COR-L47 (cell line): ENCODE results near the gene RAI1.

Source experiments
- DNase-seq: peaks from one replicate; lab custom pipeline; 2025; lab: John Stamatoyannopoulos, UW

Gene RAI1

DNA sequence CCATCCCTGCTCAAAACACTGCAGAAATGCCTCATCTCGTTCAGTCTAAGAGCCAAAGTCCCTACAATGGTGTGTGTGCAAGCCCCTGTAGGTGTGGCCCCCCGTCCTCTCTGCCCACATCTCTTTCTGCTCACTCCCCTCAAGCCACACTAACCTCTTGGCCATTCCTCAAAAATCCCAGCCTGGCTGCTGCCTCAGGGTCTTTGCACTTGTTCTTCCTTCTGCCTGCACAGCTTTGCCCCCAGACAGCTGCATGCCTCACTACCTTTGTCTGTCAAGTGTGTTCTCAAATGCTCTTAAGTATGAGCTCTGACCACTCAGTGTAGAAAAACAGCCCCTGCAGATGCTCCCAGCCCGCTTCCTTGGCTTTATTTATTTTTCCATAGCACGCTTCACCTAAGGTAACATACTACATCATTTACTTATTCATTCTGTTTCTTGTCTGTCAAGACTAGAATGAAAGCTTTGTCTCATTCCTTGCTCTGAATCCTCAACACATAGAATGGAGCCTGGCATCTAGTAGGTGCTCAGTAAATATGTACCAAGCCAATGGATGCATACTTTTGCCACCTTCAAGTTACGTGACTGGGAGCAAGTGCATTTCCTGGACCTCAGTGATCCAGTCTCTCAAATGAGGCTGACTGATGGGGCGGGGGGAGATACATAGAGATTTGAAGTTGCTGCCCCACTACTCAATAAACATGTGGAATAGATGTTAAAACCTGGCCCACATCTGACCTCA lies 38.1 kb downstream of the RAI1 start:
- no peak for DNase-seq

DNA sequence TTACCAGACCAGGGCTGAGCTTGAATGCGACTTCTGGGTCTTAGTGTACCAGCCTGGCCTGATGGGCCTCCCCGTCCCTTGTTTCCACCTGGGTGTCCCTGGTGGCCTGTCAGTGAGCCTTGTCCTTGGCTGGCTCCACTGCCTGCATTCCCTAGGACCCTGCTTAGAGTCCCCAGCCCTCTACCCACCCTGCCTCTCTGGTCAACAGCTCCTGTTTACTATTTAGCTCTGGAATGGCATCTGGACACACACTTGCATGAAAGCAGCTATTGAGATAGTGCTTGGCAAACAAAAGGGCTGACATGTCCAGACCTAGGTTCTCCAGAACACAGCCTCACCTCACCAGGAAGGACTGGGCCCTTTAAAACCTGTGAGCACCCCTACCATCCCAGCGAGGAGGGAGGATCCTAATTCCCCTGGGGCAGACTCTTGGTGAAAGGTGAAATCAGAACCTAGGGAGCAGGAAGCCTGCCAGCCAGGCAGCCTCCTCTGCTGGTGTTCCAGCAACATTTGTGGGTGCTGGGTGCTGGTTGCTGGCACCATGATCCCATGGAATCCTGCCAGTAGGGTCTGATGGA lies 38.8 kb downstream of the RAI1 start:
- no peak for DNase-seq

DNA sequence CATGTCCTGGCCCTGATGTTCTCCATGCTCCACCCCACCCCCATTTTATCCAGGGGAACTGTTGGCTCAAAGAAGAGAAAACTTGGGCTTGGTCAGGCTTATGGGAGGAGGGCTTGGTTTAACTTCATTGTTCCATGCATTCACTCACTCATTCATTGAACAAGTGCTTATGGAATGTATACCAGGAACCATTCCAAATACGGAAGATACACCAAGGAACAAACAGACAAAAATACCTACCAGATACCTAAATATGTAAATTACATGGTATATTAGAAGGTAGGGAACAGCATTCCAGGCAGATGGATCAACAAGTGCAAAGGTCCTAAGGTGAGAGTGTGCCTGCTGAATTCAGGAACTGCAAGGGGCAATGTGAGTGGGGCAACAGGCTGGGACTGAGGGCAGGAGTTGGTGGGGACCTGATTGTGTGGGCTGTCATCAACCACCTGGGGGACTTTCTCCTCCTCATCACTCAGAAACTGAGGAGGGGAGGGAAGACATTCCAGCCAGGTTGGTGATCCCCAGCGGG lies 39.9 kb downstream of the RAI1 start:
- DNase-seq, result no peak

DNA sequence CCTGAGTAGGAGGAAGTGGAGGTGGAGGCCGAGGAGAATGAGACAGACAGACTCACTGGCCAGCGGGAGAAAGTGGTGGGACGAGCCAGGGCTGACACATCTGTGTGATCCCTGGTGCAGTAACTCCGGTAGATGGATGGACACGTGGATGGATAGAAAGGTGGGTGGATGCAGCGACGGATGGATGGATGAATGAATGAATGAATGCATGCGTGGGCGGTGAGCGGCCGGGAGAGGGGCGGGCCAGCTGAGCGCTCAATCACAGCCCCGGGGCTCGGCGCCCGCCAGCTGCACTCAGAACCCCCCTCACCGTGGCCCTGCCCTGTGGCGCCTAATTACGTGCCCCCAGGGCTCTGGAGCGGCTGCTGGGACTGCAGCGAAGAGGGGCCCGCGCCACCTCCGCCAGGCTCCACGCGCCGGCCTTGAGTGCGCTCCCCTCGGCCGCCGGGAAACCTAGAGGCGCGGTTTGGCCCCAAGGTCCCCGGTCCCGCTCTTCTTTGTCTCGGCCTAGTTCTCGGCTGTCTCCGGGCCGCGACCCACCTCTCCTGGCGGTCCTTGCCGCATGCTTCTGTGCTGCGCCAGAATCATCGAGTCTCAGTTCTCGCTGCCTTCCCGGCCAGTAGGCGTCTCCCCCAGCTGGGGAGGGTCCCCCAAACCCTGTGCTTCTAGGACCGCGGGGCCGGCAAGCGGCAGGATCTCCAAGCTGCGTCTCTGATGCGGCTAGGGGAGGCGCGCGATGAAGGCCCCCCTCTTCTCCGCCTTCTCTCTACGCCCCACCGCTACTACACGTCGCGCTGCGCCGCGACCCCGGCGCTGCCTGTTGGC lies 41.0 kb downstream of the RAI1 start:
- no peak for DNase-seq

DNA sequence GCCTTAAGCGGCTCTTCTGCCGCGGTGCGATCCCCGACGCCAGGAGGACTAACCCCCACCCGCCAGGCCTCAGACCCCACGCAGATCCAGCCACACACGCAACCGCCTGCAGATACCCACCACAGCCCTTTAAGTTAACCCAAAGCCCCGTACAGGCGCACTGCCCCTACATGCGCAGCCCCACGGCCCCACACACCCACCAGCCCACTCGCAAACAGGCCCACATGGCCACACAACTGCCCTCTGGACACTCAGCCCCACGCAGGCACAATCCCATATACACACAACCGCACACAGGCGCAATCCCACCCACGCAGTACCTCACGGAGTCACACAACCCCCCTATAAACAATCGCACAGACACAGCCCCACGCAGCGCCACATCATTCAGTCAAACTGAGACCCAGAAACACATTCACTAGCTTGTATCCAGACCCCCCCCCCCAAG lies 41.7 kb downstream of the RAI1 start:
- no peak for DNase-seq

DNA sequence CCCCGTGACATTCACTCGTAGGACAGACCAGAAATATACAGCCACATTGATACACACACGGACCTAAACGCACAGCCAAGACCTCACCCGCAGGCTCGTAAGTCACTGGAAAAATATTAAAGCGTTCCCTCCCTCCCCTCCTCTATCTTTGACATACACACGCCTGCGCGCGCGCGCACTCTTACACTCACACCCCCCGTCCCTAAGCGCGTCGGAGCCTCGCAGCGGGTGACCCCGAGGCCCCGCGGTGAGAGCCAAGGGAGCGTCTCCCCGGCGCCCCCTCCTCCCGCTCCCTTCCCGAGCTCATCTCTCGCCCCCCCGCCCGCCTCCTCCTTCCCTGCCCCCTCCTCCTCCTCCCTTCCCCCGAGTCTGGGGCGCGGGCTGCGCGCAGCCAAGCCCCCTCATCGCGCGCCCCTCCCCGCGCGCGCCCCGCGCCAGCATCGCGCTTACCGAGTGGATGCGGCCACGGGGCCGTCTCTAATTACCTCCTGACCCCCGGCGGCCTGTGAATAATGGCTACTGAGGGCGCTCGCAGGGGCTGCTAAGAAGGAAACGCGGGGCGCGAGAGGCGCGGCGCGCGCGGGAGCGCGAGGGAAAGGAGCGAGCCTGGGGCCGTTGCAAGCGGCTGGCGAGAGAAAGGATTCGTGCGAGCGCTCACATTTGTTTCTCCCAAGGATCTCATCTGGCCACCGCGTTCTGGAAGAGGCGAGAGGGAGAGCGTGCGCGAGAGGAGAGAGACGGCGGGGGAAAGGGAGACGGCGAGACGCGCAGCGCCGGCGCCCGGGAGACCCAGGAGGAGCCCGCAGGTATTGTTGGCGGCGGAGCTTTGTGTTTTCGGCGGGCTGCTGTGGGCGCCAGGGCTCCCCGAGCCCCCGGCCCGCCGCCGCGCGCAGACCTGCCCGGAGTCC lies 42.4 kb downstream of the RAI1 start:
- DNase-seq, result peak; percentile 67

DNA sequence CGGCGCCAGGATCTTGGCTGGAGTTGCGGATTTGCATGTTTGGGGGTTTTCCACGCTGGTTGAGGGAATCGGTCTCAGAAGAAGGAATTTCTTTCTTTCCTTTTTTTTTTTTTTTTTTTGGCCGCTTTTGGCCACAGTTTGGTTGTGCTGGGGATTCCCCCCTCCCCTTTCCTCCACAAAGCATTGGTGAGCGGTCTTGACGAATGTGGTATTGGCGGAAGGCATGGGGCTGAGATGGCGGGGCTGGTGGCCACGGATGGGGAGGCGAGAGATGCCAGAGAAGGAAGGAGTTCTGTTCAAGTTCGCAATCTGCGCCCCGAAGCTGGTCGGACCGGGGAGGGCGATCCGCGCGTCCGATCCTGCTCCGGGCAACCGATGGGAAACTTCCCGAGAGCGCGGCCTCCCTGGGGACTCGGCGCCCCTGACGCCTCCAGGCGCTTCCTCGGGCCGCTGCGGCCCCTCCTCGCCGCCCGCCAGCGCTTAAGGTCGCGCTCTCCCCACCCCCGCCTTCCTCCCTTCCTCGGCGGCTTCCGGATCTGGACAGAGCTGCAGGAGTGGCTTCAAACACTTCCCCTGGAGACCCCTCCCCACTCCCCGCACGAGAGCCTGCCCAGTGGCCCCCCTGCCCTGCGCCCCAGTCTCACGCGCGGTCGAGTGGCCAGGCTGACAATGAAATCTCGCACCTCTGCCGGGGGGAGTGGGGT lies 43.2 kb downstream of the RAI1 start:
- no peak for DNase-seq

DNA sequence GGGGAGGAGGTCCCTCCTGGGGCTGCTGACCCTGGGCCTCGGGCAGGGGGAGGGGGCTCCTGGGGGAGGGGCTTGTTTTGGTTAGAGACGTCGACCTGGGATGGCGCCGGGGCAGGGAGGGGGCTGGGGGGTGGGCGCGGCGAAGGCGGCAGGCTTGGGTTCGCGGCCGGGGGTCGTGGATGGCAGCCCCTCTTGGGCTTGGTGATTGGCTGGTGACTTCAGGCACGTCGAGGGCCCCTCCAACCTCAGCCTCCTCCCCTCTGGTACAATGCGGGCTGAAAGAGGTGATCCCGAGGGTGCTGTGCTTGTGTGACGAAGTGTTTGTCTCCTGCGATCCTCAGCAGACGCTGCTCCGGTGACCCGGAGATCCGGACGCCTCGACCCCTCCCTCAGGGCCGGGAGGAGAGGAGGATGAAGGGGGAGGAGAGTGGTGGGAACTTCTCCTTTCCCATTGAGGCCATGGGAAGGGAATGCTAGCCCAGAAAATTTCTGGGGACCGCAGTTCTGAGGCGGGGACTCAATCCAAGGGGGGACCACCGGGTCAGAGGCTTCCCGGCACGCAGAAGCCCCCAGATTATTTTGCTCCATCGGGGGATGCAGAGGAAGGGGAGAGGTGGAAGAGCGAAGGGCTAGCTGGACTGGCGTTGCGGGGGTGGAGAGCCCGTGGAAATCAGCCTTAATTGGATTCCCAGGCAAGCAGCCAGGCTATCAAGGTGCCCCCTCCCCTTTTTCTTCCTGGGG lies 43.9 kb downstream of the RAI1 start:
- no peak for DNase-seq

DNA sequence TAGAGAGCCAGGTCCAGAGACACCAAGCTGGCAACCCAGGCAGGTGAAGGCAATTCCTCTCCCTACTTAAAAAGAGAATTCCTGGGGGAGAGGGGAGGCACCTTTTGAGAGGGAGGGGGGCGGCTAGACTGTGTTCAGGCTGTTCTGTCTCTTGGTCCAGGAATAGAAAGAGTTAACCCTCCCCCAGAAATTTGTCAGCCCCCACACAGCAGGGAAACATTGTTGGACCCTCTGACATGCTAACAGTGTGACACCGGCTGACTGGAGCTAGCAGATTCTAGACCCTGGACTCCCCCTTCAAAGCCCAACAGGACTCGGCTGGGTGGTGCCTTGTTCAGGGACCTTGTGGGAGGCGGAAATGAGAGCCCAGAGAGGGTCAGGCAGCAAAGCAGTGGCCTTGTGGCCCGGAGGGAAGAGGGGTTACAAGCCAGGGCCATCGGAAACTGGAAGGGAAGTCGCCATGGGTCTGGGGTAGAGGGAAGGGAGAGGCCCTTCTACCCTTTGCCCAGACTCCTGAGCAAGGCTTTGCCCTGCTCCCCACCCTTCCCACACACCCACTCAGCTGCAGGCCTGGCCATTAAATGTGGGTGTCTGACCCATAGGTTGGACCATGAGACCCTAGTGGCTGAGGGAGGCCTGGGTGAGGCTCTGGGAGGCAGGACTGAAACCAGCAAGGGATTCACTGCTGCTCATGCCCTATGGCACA lies 44.6 kb downstream of the RAI1 start:
- DNase-seq, result no peak

DNA sequence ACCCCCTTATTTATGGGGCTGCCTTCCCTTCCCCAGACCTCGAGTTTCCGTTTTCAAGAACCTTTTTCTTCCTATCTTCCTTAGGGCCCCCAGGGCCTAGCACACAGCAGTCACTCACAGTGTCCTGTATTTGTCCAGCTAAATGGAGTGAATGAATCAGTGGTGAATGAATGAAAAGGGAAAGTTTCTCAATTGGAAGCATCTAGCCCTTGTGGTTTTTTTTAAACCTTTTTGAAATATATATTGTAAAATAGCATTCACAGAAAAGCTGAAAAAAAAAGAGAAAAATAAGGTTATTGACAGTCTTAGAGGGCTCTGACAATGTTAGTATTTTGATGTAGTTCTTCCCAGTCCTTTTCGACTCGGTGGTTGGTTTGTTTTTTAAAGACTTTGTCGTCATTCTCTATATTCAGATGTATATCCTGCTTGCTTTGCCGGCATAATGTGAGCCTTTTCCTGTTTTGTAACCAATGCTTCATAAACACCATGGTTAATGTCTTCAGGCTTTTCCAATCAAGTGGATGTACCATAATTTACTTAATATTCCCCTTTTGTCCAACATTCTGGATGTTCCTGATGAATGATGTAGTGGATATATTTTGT lies 45.3 kb downstream of the RAI1 start:
- DNase-seq, result no peak

DNA sequence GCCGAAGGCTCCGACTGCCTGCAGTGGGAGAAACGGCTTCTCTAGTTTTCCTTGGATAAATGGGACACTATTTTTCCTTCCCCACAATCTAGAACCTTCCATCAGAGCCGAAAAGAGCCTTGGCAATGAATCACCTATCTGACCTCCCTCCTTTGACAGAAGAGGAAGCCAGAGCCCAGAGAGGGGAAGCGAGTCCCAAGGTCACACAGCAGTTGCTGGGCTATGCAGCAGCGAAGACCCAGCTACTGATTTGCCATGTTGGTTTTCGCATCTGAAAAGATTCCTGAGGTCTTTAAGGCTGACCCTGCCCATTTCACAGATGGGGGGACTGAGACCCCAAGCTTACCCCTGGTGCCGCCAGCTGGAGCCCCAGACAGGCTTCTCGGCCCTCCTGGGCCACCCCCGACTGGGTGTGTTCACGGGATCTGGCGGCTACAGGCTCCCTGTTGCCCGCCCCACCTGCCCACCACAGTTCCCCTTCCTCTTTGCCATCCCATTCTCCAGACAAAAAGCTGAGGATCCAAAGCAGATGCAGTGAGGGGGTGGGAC lies 45.9 kb downstream of the RAI1 start:
- no peak for DNase-seq

DNA sequence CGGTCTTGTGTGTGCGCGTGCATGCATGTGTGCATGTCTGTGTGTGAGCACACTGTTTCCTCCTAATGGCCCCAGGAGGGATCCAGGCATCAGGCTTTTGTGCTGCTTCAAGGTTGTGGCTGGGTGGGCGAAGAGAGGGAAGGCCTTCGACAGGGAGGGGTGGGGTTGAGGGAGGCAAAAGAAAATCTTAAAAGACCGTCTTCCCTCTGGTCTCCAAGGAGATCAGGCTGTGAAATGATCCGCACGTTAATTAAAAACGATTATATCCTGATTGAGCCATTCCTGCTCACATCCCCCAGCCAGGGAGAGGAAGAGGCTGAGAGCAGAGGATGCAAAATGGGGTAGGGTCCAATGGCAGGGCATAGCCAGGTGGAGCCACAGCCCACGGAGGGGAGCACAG lies 46.9 kb downstream of the RAI1 start:
- DNase-seq, result no peak

DNA sequence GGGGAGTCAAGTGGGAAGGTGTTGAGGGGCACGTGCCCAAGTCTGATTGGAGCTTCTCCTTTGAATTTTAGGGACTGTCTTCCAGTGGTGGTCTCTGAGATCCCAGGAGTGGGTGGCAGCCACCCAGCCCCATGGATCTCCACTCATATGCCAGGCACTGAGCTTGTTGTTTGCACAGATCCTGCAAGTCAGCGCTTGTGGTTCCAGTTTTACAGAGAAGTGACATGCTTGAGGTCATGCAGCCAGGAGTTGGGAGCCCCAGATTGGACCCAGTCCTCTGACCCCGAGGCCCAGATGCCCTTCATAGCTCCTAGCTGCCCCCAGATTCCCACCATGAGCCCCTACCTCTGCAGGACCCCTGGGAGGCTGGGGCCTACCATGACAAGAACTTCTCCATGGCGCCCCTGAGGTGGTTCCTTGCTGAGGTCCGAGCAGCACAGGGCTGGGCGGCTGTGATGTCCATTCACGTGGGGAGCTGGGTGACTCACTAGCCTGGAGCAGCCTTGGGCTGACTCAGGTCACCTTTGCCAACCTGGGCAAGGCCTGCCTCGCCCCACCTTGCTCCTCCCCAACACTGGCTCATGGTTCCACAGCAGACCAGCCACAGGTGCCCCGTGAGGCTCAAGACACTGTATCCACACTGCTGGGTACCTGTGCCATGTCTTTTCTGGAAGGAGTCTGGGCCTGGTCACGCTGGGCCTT lies 47.4 kb downstream of the RAI1 start:
- DNase-seq, result no peak

DNA sequence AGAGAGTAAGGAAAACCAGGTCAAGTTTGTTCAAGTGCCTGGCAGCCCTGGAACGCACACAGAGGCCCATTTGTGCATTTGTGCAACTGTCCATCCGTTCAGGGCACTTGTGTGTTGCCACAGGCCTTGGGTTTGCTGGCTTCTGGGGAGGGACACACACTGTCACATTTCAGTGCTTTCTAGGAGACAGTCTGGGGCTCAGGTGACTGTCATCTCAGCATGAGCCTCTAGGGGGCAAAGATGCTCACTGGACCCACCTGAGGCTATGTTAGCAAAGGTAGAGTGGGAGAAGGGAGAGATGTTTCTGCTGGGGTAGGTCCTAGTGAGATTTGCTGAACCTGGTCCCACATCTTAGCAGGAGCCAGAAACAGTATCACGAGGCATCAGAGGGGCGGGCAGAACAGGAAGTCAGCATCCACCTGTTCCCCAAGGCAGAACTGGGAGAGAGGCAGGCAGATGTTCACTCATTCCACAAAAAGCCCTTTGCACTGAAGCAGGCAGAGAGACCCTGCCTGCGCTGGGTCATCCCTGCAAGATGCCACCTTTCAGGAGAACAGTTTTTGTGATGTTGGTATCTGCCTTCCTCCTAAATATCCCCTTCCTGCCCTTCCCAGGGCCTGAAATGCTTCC lies 48.5 kb downstream of the RAI1 start:
- no peak for DNase-seq

DNA sequence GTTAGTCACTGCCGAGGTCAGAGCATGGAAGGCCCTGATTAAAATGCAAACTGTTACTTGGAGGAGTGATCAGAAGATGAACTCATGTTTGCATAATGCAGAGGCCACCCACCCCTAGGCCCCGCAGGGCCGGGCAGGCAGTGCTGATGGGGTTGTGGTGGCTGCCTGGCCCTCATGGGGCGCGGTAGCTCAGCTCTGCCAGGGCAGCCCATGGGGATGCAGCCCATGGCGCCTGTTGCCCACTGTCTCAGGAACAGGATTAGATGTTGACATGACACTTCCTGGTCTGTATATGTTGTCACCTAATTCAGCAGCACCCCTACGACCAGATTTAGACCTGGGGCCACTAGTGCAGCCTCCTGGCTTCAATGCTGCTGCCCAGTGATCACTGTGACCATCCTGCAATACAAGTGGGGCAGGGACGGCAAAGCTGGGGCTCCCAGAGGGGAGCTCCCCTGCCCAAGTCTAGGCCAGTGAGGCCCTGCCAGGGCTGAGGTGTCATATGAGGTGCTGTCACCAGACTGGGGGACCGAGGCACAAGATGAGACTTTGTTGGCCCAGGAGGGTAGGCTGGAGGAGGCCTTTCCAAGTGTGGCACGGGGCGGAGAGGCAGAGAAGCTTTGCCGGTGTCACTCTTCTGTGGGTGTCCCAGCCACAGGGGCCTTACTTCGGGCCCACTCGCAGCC lies 49.1 kb downstream of the RAI1 start:
- no peak for DNase-seq

DNA sequence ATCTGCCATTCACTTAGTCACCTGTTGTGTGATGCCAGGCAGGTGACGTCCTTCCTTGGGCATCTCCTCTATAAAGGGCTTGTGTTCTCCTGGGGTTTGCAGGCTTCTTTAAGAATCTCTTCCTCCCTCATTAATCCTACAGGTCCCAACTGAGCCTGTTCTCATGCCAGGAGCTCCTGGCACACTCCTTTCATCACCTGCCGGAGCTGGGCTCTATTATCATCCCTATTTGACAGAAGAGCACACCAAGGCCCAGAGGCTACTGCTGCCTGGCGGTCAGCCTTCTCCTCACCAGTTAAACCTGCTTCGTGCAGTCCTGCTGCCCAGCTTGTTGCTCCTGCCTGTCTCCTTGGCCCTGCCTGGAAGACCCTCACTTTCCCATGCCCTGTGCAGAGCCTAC lies 51.2 kb downstream of the RAI1 start:
- no peak for DNase-seq
